ENCODE measurements around the gene ELFN1.

The ELFN1 gene

DNA sequence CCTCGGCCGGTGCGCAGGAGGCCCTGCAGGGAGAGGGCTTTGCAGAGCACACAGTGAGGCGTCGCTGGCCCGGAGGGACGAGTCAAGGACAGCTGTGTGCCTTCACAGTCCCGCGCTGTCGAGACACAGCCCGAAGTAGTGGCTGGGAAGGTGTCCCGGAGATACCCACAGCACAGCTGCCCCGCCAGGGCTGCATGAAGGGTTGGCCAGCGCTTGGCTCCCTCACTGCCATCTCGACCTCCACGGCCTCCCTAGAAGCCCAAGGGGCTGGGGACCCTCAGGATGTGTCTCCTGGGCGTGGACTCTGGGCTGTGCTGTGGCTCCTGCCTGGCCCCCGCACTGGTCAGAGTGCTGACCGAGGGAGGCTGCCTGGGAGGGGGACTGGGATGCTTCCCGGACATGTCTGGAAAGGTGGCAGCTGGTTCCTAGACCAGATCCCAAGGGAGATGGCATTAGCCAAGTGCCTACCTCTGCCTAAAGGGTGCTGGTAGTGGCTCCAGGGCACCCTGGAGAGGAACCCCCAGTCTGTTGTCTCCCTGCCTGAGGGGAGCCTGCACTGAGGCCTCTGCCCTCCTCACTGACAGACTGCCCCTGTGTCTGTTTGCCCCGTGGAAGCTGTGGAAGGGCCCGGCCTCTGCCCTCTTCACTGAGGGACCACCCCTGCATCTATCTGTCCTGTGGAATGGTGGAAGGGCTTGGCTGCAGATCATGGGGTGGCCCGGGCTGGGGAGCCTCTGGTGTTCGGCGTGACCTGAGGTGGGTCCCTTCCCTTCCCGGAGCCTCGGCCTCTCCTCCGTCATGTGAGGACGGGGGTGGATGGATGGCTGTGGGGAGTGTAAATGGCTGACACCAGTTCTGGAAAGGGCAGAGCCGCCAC, 5.8 kb downstream of the ELFN1 start:
- no peak for DNase-seq (ENCODE audit: low read depth)

DNA sequence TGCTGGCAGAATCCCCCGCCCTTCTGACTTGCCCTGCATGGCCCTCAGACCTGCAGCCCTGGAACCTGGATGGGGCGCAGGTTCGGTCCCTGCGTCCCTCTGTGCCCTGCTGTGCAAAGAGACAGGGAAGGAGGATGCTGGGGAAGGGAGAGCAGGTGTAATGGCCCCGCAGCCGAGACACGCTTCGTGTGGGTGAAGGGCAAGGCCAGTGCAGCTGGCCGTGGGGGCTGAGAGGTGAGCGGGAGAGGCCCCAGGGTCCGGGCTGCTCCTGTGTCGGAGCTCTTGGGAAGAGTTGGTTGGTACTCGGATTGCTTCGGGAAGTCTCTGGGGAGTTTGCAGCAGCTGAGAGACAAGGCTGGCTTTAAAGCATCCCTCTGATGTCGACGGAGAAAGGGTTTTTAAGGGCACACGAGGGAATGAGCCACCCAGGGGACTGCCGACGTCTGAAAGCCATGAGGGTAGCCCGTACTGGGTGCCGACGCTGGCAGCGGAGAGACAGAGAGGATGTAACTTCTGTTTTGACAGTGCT, 6.5 kb downstream of the ELFN1 start:
- DNase-seq (ENCODE audit: low read depth) = no peak

DNA sequence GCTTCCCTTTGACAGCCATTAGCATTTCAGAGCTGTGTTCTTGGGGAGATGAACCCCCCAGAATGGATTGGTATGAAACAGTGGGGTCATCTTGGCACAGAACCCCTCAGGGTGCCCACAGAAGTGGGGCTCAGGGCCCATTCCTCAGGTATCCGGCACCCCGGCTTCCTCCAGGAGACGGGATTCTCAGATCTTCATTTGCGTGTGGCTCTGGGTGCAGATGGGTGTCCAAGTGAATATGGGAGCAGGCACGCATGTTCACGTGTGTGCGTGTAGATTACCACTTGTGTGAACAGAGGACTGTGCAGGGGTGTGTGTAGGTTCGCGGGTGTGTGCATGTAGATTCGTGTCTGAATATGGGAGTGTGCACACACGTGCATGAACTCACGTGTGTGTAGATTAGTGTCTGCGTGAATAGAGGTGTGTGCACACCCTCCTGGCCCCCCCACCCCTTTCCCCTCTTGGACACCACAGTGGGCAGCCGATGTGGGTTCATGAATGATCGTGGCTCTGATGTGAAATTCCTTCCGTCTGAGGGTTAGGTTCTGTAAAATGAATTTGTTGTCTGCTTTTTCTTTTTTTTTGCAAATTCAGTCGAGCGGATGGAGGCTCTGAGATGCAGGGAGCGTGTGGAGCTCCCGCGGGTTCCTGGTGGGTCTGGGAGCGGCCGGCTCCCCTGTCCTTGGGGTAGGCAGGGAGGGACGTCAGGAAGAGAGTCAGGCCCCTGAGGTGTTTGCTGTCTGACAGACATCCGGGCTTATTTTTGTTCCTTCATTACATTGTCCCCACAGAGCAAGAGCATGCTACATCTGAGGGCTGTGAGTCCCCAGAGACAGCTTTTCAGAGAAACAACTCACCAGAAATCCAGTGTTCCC, 7.4 kb downstream of the ELFN1 start:
- no peak for DNase-seq (ENCODE audit: low read depth)

DNA sequence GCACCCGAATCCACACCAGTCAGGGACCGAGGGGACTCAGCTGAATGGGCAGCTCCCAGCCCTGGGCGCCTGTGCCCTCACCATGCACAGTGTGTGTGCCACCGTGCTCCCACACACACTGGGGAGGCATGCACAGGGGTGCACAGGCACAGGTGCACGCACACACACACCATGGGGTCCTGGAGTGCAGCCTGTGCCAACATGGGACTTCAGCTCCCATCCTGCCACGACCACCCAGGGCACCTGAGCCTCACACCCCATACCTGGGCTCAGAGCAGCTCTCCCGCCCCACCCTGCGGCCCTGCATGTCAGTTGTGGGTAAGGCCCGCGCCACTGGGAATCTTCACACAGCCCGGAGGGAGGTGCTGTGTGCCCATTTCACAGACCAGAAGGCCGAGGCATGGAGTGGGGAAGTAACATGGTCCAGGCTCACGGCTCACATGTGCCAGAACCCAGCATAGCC, 8.0 kb downstream of the ELFN1 start:
- no peak for DNase-seq (ENCODE audit: low read depth)

DNA sequence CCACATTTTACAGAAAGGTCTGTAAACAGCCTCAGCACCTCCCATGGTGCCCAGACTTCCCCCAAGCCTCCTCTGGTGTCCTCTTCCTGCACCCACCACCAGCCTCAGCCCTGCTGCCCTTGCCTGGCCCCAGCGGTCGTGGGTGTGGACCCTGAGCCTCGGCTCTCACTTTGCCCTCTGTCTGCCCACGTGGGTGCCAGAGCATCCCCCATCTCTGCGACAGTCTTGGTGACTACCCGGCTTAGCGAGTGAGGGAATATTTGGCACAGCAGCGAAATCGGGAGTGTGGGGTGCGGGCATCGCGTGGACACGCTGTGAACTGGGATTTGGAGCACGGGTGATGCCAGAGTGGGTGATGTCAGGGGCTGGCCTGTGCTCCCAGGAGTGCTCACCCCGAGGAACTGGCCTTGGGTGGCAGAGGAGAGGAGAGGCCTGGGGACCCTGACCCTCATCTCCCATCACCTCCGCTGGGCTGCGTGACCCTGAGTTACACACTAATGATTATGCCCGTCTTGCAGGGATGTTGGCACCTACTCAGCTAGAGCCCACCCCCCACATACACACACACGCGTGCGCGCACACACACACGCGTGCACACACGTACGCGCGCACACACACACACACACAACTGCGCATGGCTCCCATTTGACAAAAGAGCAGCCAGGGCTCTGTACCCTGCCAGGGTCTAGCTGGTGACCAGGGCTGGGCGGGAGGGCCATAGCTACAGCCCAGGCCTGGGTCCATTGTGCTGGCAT, 8.7 kb downstream of the ELFN1 start:
- DNase-seq (ENCODE audit: low read depth) = no peak

- DNase-seq (ENCODE audit: low read depth) = no peak
These were observed 9.4 kb downstream of the ELFN1 start for GRCh38 chr7:1679326-1679965.

- DNase-seq (ENCODE audit: low read depth) = no peak
These were observed 10.1 kb downstream of the ELFN1 start for GRCh38 chr7:1679966-1680730.

GRCh38 chr7:1681581-1681980, 11.5 kb downstream of the ELFN1 start:
- no peak for DNase-seq (ENCODE audit: low read depth)

DNA sequence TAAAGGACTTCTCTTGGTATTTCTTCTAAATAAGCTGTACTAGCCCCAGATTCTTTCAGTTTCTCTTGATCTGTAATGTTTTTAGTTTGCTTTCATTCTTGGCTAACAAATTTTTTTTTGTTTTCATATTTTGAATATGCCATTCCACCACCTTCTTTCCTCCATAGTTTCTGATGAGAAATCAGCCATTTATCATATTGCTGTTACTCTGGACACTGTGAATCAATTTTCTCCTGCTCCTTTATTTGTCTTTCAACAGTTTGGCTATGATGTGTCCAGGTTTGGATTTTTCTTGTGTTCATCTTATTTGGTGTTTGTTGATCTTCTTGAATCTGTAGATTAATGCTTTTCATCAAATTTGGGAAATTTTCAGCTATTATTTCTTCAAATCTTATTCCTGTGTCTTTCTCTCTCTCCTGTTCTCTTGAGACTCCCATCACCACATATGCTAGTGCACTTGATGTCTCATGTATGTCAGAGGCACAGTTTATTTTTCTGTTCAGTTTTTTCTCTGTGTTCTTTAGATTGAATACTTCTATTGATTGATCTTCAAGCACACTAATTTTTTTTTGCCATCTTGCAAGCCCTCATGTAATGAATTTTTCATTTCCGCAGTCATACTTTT, 15.0 kb downstream of the ELFN1 start:
- no peak for DNase-seq (ENCODE audit: low read depth)

- no peak for DNase-seq (ENCODE audit: low read depth)
These were observed 18.5 kb downstream of the ELFN1 start for GRCh38 chr7:1688542-1688941.

DNA sequence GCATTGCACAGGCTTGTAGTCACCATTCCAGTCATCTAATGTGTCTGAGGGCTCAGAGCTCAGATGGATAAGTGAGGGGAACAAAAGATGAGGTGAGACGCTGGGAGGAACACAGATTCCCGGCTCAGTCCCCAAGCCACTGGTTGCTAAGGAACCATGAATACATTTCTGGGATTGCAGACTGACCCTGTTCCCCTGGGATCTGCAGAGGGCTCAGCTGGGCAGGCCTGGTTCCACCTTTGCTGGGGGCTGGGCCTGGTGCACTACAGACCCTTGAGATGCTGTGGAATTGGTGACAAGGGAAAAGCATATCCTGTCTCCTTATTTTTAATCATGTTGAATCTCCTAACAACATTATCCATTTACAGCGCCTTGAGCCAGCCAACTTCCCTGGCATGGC, 19.2 kb downstream of the ELFN1 start:
- no peak for DNase-seq (ENCODE audit: low read depth)

GRCh38 chr7:1690359-1690958, 20.4 kb downstream of the ELFN1 start:
- DNase-seq (ENCODE audit: low read depth) = no peak

- no peak for DNase-seq (ENCODE audit: low read depth)
These were observed 21.0 kb downstream of the ELFN1 start for GRCh38 chr7:1691096-1691495.

DNA sequence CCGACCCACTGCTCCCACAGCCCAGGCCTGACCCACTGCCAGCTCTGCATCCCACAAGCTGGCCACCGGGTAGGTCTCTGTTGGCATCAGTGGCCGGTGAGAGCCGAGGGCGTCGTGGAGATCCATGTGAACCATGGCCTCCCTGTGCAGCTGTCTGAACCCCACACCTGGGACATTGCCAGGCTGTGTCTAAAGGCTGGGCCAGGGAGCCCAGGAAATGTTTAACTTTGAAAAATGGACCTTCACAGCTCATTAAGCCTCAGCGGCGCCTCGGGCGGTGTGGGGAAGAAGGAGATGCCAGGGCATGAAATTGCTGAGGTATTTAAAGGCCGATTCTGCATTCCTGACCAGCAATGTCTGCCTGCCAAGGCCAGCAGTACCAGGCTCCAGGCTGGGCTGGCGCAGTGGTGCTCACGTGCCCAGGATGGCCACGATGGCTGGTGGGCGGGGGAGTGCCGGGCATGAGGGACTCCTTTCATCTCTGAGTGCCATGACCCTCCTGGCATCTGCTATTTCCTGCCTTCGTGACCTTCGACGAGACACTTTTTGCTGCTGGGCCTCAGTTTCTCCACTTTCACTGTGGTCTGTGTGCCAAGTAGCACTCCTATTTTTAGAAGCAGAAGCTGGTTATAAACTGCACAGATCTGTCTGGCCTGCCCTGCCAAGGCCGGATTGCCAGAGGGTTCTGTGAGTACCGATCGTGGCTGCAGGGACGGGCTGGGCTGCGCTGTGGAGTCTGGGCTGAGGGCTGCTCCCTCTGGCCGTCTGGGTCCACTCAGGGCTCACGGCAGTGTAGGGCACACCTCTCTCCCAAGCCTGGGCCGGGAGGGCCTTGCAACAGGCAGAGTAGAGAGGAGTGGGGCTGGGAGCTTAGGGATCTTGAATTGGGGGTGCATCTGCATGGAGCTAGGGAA, 21.8 kb downstream of the ELFN1 start:
- DNase-seq (ENCODE audit: low read depth) = no peak

DNA sequence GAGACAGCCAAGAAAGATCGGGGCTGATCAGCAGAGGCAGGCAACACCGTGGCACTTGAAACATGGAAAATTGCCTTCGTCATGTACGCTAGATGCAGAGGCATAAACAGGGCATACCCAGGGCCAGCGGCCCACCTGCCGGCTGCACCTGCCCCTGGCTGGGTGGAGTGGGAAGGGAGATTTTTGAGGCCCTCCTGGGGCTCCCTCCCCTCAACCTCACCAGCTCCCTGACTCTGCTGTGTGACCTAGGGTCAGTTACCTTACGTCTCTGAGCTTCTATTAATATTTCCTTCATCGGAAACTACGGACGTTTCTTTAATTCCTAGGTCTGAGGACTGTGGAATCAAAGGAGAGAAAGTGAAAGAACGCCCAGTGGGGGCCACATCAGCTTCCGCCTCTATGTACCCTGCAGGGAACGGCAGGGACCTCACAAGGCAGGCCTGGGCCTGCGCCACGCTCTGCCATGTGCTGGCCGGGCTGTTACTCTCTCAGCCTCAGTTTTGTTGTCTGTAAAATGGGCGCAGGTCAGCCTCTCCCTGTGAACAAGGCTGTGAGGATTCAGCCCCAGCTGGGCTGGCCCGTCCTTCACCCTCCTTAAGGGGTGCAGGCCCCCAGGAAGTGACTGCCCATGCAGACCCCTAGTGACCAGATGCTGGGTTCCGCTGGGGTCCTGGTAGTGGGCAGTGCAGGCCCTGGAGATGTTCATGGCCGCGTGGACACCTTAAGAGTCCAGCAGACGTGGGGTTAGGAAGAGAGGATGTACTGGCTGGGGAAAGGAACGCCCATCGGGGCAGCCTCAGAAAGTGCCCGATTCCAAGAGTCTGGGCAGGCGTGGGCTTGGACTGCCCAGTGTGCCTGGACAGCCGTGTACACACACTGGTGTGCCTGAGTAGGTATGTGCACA, 22.7 kb downstream of the ELFN1 start:
- DNase-seq (ENCODE audit: low read depth) = no peak

GRCh38 chr7:1693419-1693990, 23.4 kb downstream of the ELFN1 start:
- DNase-seq (ENCODE audit: low read depth) = no peak

- DNase-seq (ENCODE audit: low read depth) = no peak
These were observed 24.0 kb downstream of the ELFN1 start for GRCh38 chr7:1693991-1694524.

Measured in CMK (cell line).